ENCODE results near the gene POLD3.
A peak's percentile ranks its signal among the peaks of the same experiment; 100 is the strongest.
"Not testable (repeated sequence)": the region's sequence is repeated elsewhere in the genome, so short reads cannot be mapped to it uniquely, and the experiment has no call there.

The POLD3 gene

DNA sequence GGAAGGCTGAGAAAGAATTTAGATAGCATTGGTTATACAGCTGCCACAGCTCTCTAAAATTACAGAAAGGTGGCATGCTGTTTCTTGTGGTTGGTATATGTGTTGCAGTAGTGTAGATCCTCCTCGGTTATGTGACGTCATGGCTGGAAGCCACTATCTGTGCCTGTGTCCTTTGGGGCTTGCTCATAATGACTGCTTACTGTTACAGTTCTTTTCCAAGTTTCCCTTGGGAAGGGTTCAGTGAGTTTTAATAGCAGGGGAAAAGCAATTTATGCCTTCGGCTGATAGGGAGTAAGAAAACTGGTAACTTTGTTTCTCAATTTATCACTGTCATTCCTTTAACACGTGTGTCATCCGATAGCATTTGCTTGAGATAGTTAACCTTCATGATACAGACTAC lies 47.2 kb downstream of the POLD3 start:
- DNase-seq: no peak

DNA sequence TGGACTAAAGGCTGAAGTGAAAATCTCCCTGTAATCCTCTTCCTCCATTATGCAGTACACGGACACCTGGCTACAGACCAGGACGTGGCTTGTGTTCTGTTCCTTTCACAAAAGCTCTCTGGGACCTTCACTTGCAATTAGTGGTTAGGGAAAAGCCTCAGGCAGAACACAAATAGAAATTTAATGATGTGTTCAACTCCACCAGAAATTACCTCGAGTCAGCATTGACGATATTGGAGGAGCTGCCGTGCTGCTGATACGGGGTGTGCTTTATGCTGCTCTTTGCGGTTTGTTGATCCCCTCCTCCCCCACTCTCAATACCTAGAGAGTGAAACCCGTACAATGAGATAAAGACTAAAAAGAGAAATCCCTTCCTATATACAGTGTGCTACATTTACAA lies 48.9 kb downstream of the POLD3 start:
- DNase-seq: peak; percentile 53

DNA sequence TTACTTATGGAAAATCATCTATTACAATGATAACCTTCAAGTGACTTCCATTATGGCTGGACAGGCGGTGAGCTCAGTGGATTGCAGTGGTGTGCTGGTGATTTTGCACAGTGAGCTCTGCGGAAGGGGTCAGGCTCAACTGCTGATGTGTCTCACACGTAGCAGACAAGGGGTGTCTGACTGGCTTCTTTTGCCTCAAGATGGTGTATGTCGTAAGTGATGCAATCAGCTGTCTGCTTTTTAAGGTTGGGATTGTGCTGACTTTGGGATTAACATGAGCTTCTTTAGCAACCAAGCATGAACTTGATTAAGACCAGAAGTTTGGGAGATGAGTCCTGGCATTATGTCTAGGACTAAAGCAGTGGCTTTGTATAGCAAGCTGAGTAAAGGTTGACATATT lies 49.5 kb downstream of the POLD3 start:
- DNase-seq: no peak

- DNase-seq: no peak
Measured at GRCh38 chr11:74642912-74643311, 50.5 kb downstream of the POLD3 start.

DNA sequence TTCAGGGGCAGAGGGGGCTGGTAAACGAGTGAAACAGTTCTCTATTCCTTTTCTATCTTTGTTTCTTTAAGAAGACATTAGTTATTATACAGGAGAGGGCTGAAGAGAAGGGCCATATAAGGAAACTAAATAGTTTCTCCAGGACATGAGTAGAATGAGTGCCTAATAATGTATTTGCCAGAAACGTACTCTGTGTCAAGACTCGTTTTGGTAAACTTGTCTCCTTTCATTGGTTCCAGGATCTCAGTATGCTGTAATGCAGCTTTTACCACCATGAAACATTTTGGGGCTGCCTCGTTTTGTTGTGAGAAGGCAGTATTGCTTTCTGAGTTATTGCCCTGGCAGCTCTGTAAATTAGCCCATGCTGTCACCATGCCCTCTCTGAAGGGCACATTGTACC lies 51.7 kb downstream of the POLD3 start:
- no peak for DNase-seq

GRCh38 chr11:74646215-74646614 lies 53.8 kb downstream of the POLD3 start:
- DNase-seq: no peak

- no peak for DNase-seq
Measured at GRCh38 chr11:74646954-74647353, 54.6 kb downstream of the POLD3 start.

GRCh38 chr11:74647404-74647803 lies 55.0 kb downstream of the POLD3 start:
- DNase-seq: no peak

DNA sequence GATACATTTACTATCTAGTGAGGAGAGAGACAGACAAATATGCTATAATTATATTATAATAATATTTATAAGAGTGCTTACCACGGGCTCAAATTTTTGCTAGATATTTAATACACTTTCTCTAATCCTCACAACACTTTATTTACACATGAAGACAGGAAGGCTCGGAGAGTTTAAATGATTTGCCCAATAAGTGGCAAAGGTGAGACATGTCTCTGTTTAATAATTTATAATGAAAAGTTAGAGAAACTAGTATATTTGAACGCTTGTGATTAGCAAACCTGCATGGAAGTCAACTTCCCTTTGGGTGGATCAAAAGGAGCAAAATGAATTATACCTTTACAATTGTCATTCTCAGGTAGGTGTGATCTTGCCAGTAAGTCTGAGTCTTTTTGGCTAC lies 55.4 kb downstream of the POLD3 start:
- DNase-seq: no peak

GRCh38 chr11:74648894-74649293 lies 56.5 kb downstream of the POLD3 start:
- DNase-seq: no peak

DNA sequence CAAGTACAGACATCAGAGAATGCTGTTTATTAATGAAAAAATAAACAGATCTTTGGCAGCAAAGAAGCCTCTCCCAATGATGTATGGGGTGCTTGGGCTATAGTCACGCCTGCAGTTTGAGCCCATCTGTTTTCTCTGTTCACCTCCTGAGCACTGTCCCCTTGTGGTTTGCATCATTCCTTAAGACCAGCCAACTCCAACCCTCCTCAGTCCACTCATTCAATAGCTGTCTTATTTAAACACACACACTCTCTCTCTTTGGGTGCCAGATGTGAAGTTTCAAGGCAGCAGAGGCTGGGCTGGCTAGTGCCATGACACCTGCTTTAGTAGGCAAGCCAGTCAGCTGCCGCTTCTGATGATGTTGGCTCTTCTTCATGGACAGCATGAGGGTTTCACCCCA lies 58.1 kb downstream of the POLD3 start:
- no peak for DNase-seq

DNA sequence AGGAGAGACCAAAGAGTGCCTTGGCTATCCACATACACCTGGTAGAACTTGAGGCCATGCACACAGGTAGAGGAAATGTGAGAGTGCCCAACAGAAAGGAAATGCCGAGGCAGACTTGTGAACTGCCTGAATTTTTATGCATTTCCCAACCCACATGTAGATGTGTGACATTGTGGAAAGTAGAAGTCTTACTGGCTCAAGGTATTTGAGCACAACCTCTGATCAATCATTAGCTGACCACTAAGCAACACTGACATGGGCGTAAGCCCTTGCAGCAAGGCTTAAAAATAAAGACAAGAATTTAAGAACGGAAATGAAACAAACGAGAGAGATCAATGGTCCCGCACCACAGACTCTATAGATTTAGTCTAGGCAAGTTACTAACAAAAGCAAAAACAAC lies 62.6 kb downstream of the POLD3 start:
- DNase-seq: no peak

- not testable (repeated sequence) for DNase-seq
Measured at GRCh38 chr11:74659124-74659523, 66.7 kb downstream of the POLD3 start.

DNA sequence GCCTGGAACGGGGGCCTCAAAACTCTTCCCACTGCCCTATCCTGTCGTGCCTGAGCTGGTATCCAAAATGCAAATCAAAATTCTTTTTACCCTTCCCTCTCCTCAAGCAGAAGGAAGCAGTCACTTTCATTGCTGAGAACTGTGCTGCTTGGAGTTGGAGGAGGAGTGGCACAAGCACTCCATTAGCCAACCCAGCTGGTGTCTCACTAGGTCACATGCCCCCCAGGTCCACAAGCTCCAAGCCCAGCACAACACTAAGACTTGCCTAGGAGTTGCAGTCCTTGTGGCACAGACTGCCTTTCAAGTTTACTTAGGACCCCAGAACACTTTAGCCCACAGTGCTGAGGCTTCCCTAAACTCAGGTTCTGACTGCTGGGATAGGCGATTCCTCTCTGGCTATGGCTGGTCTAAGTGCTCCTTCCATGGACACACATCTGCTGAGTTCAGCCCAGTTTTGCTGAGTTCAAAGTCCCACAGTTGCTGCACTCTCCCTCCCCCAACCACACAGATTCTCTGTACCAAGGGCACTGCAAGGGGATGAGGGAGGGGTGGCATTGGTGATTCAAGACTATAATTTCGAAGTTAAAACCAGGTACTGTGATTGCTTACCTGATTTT lies 70.2 kb downstream of the POLD3 start:
- no peak for DNase-seq

DNA sequence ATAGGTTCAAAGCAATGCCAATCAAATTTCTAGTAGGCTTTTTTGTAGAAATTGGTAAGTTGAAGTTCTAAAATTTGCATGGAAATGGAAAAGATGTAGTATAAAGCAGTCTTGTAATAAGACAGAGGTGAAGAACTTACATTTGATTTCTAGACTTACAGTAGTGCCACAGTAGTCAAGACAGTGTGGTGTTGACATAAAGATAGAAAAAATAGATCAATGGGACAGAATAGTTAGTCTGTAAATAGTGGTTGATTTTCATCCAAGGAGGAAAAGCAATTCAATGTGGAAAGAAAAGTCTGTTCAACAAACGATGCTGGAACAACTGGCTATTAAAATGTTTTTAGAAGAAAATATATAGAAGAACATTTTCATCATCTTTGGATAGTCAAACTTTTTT lies 70.9 kb downstream of the POLD3 start:
- no peak for DNase-seq

GRCh38 chr11:74669211-74670160 lies 77.1 kb downstream of the POLD3 start:
- no peak for DNase-seq

DNA sequence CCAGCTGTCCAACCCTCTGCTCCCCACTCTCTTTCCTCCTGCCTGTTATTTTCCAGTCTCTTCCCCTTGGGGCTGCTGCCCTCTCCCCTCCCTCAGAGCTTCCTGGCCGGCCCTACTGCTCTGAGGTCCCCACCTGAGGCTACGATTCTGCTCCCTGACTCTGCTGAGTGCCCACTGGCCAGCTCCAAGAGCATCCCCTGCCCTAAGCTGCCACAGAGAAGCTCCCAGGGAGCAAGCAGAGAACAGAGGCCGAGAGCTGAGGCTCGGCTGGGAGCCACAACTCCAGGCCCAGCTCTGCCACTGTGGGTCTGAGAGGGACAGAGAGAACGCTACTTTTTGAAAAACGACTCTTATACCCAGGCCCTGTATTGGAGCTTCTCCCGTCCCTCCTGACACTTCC lies 77.8 kb downstream of the POLD3 start:
- DNase-seq: no peak

DNA sequence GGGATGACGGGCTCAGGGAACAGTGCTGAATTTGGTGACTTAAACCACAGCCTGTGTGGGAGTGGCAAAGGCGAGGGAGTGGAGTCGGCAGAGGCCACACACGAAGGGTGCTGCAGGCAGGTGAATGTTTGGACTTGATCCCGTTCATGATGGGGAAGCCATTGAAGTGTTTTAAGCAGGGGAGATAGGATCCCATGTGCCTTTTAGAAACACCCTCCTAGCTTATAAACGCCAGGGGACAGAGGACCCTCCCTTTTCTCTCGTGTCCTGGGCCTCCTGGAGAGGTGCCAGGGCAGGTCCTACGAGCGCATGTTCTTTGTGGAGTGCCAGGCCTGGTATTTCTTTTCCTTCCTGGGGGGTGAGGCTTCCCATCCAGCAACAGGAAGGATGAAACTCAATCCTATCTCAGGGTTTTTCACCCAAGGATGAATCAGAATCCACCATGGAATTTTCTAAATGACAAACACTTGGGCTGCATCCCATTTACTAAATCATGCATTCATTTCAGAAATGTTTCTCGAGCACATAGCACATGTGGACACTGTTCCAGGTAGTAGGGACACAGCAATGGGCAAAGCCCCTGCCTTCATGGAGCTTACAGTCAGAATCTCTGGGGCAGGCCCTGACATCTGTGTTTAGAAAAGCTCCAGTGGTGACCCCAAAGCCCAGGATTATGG lies 79.3 kb downstream of the POLD3 start:
- no peak for DNase-seq

GRCh38 chr11:74672332-74672955 lies 80.1 kb downstream of the POLD3 start:
- DNase-seq: no peak

DNA sequence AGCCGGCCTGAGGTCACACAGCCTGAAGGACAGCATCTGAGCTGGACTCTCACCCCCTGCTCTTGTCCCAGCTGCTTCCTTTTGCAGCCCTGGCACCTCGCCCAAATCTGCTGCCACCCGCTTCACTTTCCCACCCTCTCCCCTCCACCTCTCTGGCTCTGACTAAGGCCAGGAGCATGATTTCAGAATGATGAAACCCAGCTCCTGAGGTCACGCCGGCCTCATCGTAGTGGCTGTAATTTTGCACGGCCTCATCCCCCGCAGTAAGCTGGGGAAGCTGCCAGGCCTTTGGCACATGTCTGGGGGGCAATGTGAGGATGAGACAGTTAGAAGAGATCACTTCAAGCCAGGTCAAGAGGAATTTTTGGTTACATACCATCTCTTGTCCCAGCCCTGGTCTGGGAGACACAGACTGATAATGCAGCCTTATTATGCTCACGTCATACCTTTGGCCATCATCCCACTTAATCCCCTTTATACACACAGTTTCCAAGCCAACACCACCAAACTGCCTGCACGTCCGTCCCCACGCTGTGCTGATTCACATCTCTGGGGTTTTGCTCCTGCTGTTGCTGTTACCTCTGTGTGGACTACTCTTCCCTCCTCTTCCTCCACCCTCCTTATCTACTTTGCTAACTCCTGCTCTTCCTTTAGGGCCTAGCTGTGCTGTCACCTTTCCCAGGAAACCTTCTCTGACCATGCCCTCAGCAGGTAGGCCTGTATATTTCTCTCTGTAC lies 80.7 kb downstream of the POLD3 start:
- no peak for DNase-seq

- no peak for DNase-seq
Measured at GRCh38 chr11:74673693-74674360, 81.4 kb downstream of the POLD3 start.

- no peak for DNase-seq
Measured at GRCh38 chr11:74675761-74676160, 83.4 kb downstream of the POLD3 start.

All from DMS153 (cell line).